A673 (cell line): ENCODE measurements around the gene POU2AF1. TPM values are rescaled to one million over a fixed set of nuclear protein-coding genes. Genes with fewer than 3 reads are reported as not detected.

Experiments used
- BruUV-seq: library from RNA; stranded (reverse); fragments of 400-500 nt; replicated peaks from 2 replicates; lab custom pipeline; 2021; lab: Mats Ljungman, UMichigan
- CTCF ChIA-PET: fragments of 300-600 bp; sonication (Branson Sonifier 250); formaldehyde crosslinking; loops from one replicate; lab custom pipeline; 2022; ENCODE audit warnings: antibody characterized with exemption; lab: Charles Lee
- POLR2A ChIA-PET: fragments of 300-600 bp; sonication (Branson Sonifier 250); formaldehyde crosslinking; loops from one replicate; lab custom pipeline; 2022; ENCODE audit warnings: antibody characterized with exemption; ENCODE audit not compliant: low non-redundant PET; lab: Charles Lee
- DNase-seq: peaks from one replicate; pipeline ENCODE4 v3.0.0-alpha.2; 2015; ENCODE audit warnings: low spot score
- H3K27ac ChIP-seq: fragments of 200-600 bp; sonication (generic); 2 replicates; pipeline ENCODE4 v1.5.1; 2016; ENCODE audit warnings: mixed run types, low read depth, mild to moderate bottlenecking, mixed read lengths, antibody characterized with exemption, low read length; ENCODE audit not compliant: poor library complexity, severe bottlenecking
- H3K27me3 ChIP-seq: fragments of 200-600 bp; sonication (generic); replicated peaks from 2 replicates; pipeline ENCODE4 v1.6.1; 2017; ENCODE audit warnings: mixed run types, low read depth, mild to moderate bottlenecking, mixed read lengths, antibody characterized with exemption, low read length; ENCODE audit not compliant: insufficient read depth, poor library complexity
- H3K36me3 ChIP-seq: fragments of 200-600 bp; sonication (generic); 2 replicates; pipeline ENCODE4 v1.6.1; 2016; ENCODE audit warnings: mixed run types, mild to moderate bottlenecking, mixed read lengths, antibody characterized with exemption, low read length; ENCODE audit not compliant: insufficient read depth, poor library complexity, severe bottlenecking
- H3K4me1 ChIP-seq: fragments of 200-600 bp; sonication (generic); 2 replicates; pipeline ENCODE4 v1.6.1; 2017; ENCODE audit warnings: mixed run types, mild to moderate bottlenecking, mixed read lengths, antibody characterized with exemption, low read length; ENCODE audit not compliant: insufficient read depth, poor library complexity, severe bottlenecking
- H3K4me3 ChIP-seq: fragments of 200-600 bp; sonication (generic); 2 replicates; pipeline ENCODE4 v1.5.1; 2016; ENCODE audit warnings: low read depth, mixed run types, mild to moderate bottlenecking, mixed read lengths, low read length; ENCODE audit not compliant: poor library complexity, severe bottlenecking
- H3K9me3 ChIP-seq: fragments of 200-600 bp; sonication (generic); 2 replicates; pipeline ENCODE4 v1.6.1; 2016; ENCODE audit warnings: mixed run types, low read depth, mild to moderate bottlenecking, mixed read lengths, antibody characterized with exemption, low read length; ENCODE audit not compliant: poor library complexity, severe bottlenecking
- EZH2 ChIP-seq: fragments of 200-600 bp; sonication (generic); IDR thresholded peaks from 2 replicates; pipeline ENCODE4 v1.6.1; 2017; ENCODE audit warnings: borderline replicate concordance, low read depth, mild to moderate bottlenecking, mixed read lengths, antibody characterized with exemption, low read length; ENCODE audit not compliant: poor library complexity, severe bottlenecking
- intact Hi-C: fragments of 100-400 bp; cut with micrococcal nuclease; formaldehyde crosslinking; loops from one replicate; pipeline ENCODE4 v1.10.0; 2022; ENCODE audit not compliant: unreplicated experiment
- total RNA-seq: library from RNA; stranded (reverse); gene quantifications from 2 replicates; pipeline ENCODE4 v1.2.3, GENCODE V29; 2021
- TF ChIP-seq, protein P1 (sequence below): fragments of 300-800, 200-600 bp; sonication (generic); conservative IDR thresholded peaks from 2 replicates; pipeline ENCODE4 v1.5.1; 2017; ENCODE audit warnings: low read depth, mild to moderate bottlenecking, antibody characterized with exemption, low read length, moderate library complexity, mixed read lengths

POU2AF1 gene
- total RNA-seq, 1 experiment from 2014 or later, result not detected

DNA sequence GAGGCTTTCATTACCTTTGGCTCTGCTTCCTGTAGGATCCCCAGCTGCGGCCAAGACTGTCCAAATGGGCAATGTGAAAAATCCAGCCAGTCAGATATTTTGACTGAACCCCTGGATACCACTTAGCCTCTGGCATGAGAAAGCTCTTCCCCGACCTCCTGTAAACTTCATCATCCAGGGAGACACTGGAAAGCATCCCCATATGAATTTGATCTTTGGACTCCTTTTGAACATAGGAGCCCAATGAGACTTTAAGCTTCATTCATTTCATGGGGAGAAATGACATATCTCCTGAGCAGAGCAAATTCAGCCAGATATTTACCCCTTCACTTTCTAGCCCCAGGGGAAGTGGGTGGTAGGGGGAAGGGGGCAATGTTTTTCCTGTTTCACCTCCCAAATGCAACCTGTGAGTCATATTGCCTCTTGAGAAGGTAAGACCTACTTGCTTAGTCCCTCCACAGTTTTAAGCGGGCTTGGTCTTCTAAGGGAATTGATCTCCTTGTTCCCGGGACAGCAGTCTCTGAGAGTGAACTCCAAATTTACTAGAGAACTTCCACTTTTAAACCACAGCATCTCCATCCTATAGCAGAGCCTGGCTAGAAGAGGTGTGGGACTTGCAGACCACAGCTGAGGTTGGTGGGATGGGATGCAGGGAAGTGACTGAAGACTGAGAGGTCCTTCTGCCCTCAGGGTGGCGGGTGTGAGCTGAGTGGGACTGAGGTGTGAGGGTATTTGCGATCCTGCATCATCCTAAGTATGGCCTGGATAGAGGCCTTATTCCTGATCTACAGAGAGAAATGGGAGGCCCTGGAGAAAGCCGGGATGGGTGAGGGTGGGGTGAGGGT, 20.3 kb upstream of the POU2AF1 start:
- TF ChIP-seq, protein P1, sequence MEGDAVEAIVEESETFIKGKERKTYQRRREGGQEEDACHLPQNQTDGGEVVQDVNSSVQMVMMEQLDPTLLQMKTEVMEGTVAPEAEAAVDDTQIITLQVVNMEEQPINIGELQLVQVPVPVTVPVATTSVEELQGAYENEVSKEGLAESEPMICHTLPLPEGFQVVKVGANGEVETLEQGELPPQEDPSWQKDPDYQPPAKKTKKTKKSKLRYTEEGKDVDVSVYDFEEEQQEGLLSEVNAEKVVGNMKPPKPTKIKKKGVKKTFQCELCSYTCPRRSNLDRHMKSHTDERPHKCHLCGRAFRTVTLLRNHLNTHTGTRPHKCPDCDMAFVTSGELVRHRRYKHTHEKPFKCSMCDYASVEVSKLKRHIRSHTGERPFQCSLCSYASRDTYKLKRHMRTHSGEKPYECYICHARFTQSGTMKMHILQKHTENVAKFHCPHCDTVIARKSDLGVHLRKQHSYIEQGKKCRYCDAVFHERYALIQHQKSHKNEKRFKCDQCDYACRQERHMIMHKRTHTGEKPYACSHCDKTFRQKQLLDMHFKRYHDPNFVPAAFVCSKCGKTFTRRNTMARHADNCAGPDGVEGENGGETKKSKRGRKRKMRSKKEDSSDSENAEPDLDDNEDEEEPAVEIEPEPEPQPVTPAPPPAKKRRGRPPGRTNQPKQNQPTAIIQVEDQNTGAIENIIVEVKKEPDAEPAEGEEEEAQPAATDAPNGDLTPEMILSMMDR, result no peak
- TF ChIP-seq EZH2, result no peak
- CTCF ChIA-PET, result no interaction called here
- no peaks in the 10 kb centered on the region for H3K36me3 ChIP-seq
- no peaks in the 10 kb centered on the region for H3K27me3 ChIP-seq
- H3K9me3 ChIP-seq, result no peaks in the 10 kb centered on the region
- POLR2A ChIA-PET, result no interaction called here
- no TSS peak for BruUV-seq
- no peak overlapping the region for H3K4me3 ChIP-seq
- intact Hi-C loops, result no loop called here
- no peaks in the 10 kb centered on the region for H3K4me1 ChIP-seq
- DNase-seq, result no peak
- H3K27ac ChIP-seq, result no peak overlapping the region

DNA sequence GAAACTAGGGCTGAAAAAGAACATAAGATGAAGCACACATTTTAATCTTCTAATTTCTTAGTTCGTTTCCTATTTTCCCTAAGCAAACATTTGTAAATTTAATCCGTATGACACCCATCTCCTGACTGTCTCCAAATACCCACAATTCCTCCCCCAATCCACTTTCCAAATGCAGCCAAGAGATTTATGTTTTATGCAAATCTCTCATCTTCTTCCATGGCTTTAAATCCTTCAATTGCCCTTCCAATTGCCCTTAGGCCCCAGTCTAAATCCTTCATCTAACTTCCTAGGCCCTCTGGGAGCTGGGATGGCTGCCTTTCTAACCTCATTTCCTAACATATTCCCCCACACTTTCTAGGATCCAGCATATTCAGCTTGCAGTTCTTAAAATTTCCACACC, 18.0 kb upstream of the POU2AF1 start:
- Histone ChIP-seq H3K4me1 (no peaks in the 10 kb centered on the region), H3K9me3 (no peaks in the 10 kb centered on the region), H3K36me3 (no peaks in the 10 kb centered on the region), H3K27ac (no peak overlapping the region), H3K27me3 (no peaks in the 10 kb centered on the region), H3K4me3 (no peak overlapping the region)
- intact Hi-C loops, result no loop called here
- no TSS peak for BruUV-seq
- ChIA-PET POLR2A (no interaction called here), CTCF (no interaction called here)
- TF ChIP-seq EZH2, result no peak
- TF ChIP-seq, protein P1, result no peak
- DNase-seq, result no peak

DNA sequence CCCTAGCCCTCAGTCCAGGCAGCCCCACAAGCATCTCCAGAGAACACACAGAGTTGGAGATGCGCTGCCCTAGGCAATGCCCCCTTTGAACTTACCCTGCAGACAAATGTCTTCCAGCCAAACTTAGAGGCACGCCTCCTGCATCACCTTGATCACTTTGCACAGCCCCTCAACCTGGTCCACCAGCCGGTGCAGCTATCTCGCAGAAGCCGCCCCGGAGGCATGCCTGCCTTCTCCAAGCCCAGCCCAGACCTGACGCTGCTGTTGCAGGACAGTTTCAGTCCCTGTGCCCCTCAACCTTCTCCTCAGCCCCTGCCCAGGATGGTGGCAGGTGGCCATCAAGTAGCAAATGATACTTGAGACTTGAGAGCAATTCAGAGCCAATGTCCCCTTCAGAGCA, 16.7 kb upstream of the POU2AF1 start:
- Histone ChIP-seq H3K9me3 (no peaks in the 10 kb centered on the region), H3K36me3 (no peaks in the 10 kb centered on the region), H3K27me3 (no peaks in the 10 kb centered on the region), H3K27ac (no peak overlapping the region), H3K4me3 (no peak overlapping the region), H3K4me1 (no peaks in the 10 kb centered on the region)
- POLR2A ChIA-PET, result no interaction called here
- intact Hi-C loops, result no loop called here
- BruUV-seq, result no TSS peak
- no peak for DNase-seq
- TF ChIP-seq, protein P1, result no peak
- TF ChIP-seq EZH2, result no peak
- CTCF ChIA-PET, result no interaction called here
